PFSK-1 (cell line): ENCODE data around the gene SLC25A31. TPM values are rescaled to one million over a fixed set of nuclear protein-coding genes. Genes with fewer than 3 reads are reported as not detected.

ENCODE experiments used
- FOXP2 ChIP-seq: optimal IDR thresholded peaks from 2 replicates; pipeline ENCODE3; 2011; ENCODE audit warnings: borderline replicate concordance, control low read depth, inconsistent platforms; ENCODE audit not compliant: insufficient read depth; ENCODE audit errors: extremely low read length, extremely low read depth
- POLR2AphosphoS5 ChIP-seq: IDR thresholded peaks from 2 replicates; pipeline ENCODE4 v1.6.1; 2012; ENCODE audit warnings: low read depth, mild to moderate bottlenecking, control low read depth, low read length, moderate library complexity
- REST ChIP-seq, 2 experiments: IDR thresholded peaks; 2 replicates each; pipeline versions ENCODE4 v1.6.1 to v1.8.0; 2011 to 2012; ENCODE audit warnings: low read depth in 2 of 2, low read length in 2 of 2, control low read depth in 1 of 2, inconsistent platforms in 1 of 2, mild to moderate bottlenecking in 1 of 2, moderate library complexity in 1 of 2; ENCODE audit not compliant: insufficient read depth in 1 of 2
- SIN3A ChIP-seq: IDR thresholded peaks from 2 replicates; pipeline ENCODE4 v1.6.1; 2012; ENCODE audit warnings: mild to moderate bottlenecking, low read length, moderate library complexity, borderline replicate concordance; ENCODE audit not compliant: insufficient read depth
- TAF1 ChIP-seq: IDR thresholded peaks from 2 replicates; pipeline ENCODE4 v1.6.1; 2012; ENCODE audit warnings: low read length, control low read depth, borderline replicate concordance; ENCODE audit not compliant: insufficient read depth
- polyA plus RNA-seq: library from polyadenylated mRNA; unstranded; fragments of >200 nt; gene quantifications from one replicate; pipeline ENCODE4 v1.2.1, GENCODE V29; 2012; ENCODE audit warnings: low read depth, missing spikeins; ENCODE audit not compliant: insufficient read length

SLC25A31 gene
- not detected for polyA plus RNA-seq

- no peak for TF ChIP-seq TAF1
- no peak for TF ChIP-seq REST (IDR thresholded peaks at IDR 0.05; ENCODE audit: insufficient read depth in 1 of 2, low read depth in 2 of 2, low read length in 2 of 2)
- TF ChIP-seq FOXP2 = no peak
- no peak for TF ChIP-seq POLR2AphosphoS5
- TF ChIP-seq SIN3A = no peak
These were observed at the start of gene SLC25A31 for GRCh38 chr4:127730142-127730913. Gene SLC25A31, plus strand, starts transcription at chr4:127730400. Its CDS starts 146 bp downstream, at chr4:127730546.

- TF ChIP-seq FOXP2 = no peak
- TF ChIP-seq POLR2AphosphoS5 = no peak
- no peak for TF ChIP-seq REST (IDR thresholded peaks at IDR 0.05; ENCODE audit: insufficient read depth in 1 of 2, low read depth in 2 of 2, low read length in 2 of 2)
- no peak for TF ChIP-seq TAF1
- TF ChIP-seq SIN3A = no peak
These were observed 44.9 kb upstream of the SLC25A31 start for GRCh38 chr4:127685292-127685691.

GRCh38 chr4:127686658-127687057, 43.5 kb upstream of the SLC25A31 start:
- no peak for TF ChIP-seq TAF1
- no peak for TF ChIP-seq SIN3A

GRCh38 chr4:127687580-127687979, 42.6 kb upstream of the SLC25A31 start:
- TF ChIP-seq TAF1 (no peak), REST (IDR thresholded peaks at IDR 0.05; ENCODE audit: insufficient read depth in 1 of 2, low read depth in 2 of 2, low read length in 2 of 2) (no peak)

GRCh38 chr4:127698789-127699200, 31.4 kb upstream of the SLC25A31 start:
- no peak for TF ChIP-seq TAF1
- TF ChIP-seq FOXP2 = no peak
- no peak for TF ChIP-seq REST (IDR thresholded peaks at IDR 0.05; ENCODE audit: insufficient read depth in 1 of 2, low read depth in 2 of 2, low read length in 2 of 2)
- TF ChIP-seq SIN3A = no peak
- TF ChIP-seq POLR2AphosphoS5 = no peak
